CD4-positive, alpha-beta T cell treated with Interferon gamma for 1 hour (primary cell): Measurements from ENCODE around the gene MARVELD3.
"Not testable (repeated sequence)": the region's sequence is repeated elsewhere in the genome, so short reads cannot be mapped to it uniquely, and the experiment has no call there.

ENCODE experiments used
- DNase-seq: peaks from one replicate; pipeline ENCODE4 v3.0.0-alpha.2; 2020

MARVELD3 gene, protein sequence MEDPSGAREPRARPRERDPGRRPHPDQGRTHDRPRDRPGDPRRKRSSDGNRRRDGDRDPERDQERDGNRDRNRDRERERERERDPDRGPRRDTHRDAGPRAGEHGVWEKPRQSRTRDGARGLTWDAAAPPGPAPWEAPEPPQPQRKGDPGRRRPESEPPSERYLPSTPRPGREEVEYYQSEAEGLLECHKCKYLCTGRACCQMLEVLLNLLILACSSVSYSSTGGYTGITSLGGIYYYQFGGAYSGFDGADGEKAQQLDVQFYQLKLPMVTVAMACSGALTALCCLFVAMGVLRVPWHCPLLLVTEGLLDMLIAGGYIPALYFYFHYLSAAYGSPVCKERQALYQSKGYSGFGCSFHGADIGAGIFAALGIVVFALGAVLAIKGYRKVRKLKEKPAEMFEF

DNA sequence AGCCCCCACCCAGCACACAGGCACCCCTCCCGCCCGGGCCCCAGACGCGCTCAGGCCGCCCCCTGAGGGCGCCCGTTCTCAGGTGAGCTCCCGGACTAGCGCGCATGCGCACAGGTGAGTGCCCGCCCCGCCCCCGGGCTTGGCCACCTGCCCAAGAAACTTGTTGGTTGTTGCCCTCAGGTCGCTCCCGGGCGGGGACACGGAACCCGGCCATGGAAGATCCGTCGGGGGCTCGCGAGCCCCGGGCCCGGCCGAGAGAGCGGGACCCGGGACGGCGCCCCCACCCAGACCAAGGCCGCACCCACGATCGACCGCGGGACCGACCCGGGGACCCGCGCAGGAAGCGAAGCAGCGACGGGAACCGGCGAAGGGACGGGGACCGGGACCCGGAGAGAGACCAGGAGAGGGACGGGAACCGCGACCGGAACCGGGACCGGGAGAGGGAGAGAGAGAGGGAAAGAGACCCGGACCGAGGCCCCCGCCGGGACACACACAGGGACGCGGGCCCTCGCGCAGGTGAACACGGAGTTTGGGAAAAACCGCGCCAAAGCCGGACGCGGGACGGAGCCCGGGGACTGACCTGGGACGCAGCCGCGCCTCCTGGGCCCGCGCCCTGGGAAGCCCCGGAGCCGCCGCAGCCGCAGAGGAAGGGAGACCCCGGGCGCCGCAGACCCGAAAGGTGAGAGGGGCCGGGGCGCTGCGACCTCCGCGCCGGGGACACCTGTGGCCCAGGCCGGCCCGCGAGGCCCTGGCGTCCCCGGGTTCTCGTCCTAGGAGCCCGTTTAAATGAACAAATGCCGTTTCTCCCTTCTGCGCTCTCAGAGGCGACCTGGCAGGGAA lies at the start of gene MARVELD3:
Gene MARVELD3, plus strand, starts transcription at position 167 of the 840 bp plus-strand sequence. Its CDS starts 46 bp downstream, at position 213.
- DNase-seq = no peak

DNA sequence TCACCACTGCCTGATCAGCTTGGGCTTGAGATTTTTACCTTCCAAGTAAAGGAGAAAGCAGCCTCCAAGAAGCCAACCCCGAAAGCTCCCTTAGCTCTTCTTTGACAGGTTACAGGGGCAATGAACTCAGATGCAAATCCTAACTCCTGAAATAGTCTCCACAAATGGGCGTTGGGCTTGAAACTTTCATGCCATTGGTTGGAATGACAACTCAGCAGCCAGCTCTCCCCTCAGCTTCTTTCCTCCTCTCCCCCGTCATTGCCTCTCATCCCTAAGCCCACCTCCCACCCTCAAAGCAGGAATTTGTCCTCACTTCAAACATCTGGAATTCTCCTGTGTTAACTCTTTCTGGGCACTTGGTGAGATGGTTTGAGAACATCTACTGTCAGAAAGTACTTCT lies 49.0 kb upstream of the MARVELD3 start, which contains the start of gene TAT:
Gene TAT, minus strand, starts transcription at position 122 of the 400 bp plus-strand sequence. CDS start 677 bp downstream, outside the sequence.
- DNase-seq = no peak

DNA sequence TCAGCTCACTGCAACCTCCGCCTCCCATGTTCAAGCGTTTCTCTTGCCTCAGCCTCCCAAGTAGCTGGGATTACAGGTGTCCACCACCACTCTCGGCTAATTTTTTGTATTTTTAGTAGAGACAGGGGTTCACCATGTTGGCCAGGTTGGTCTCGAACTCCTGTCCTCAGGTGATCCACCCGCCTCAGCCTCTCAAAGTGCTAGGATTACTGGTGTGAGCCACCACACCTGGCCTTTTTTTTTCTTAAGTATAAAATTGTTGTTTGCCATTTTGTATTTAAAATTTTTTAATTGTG lies 43.5 kb upstream of the MARVELD3 start:
- not testable (repeated sequence) for DNase-seq

DNA sequence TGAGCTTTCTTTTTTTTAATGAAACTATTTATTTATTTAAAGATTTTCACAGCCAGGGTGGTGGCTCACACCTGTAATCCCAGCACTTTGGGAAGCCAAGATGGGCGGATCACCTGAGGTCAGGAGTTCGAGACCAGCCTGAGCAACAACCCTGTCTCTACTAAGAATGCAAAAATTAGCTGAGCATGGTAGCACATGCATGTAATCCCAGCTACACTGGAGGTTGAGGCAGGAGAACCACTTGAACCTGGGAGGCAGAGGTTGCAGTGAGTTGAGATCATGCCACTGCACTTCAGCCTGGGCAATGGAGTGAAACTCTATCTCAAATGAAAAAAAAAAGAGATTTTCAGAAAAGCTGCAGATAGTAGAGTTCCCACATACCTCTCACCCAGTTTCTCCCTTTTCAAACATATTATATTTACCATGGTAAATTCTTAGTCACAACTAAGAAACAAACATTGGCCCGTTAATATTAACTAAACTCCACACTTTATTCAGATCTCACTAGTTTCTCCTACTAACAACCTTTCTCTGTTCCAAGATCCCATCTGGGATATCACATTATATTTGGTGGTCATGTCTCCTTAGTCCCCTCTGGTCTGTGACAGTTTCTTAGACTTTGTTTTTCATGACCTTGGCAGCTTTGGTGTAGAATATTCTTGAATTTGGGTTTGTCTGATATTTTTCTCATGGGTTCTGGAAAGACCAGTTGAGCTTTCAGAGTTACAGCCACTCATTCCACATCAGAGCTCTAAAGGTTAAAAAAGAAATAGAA lies 41.3 kb upstream of the MARVELD3 start:
- no peak for DNase-seq

DNA sequence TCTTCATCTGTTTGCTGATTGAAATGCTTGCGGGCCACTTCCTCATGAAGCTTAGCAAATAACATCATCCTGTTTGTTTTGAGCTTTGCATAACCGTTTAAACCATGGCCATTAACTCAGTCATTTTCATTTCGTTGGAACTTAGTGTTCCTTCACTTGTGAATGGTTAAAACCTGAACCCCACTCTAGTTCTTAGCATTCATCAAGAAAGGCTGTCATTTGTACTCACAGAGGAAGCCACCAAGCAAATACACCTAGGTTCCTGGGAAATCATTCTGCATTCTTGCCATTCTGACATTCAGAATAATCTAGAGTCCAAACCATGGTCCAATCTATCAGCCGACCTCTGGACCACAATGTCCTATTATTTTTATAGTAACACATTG lies 40.7 kb upstream of the MARVELD3 start:
- no peak for DNase-seq

DNA sequence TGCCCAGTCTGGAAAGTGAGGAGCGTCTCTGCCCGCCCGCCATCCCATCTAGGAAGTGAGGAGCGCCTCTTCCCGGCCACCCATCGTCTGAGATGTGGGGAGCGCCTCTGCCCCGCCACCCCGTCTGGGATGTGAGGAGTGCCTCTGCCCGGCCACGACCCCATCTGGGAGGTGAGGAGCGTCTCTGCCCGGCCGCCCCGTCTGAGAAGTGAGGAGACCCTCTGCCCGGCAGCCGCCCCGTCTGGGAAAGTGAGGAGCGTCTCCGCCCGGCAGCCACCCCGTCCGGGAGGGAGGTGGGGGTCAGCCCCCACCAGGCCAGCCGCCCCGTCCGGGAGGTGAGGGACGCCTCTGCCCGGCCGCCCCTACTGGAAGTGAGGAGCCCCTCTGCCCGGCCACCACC lies 36.6 kb upstream of the MARVELD3 start:
- DNase-seq = not testable (repeated sequence)

DNA sequence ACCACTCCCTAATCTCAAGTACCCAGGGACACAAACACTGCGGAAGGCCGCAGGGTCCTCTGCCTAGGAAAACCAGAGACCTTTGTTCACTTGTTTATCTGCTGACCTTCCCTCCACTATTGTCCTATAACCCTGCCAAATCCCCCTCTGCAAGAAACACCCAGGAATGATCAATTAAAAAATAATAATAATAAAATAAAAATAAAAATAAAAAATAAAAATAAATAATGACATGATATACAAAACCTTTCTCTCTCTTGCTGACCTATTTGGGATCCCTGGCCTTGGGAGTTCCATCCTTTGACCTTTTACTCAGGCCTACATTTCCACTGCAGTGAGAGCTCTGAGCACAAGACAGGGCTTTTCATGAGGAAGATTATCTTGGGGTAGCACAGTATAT lies 35.9 kb upstream of the MARVELD3 start:
- DNase-seq = not testable (repeated sequence)

DNA sequence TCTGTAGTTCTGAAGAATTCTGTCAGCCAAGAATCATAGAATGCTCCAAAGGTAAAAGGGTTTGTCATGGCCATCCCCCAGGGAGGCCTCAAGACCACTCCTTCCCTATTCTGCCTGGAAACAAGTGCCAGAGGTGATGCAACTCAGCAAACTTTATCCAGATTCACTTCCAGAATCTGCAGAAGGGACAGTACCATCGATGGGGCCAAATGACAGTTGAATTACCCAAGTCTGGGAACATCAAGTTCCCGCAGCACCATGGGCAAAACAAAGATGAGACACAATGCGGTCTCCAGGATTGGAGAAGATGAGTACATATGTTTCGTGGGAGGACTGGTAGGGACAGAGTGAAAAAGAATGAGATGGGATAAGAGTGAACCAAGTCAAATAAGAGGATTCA lies 35.4 kb upstream of the MARVELD3 start:
- no peak for DNase-seq

DNA sequence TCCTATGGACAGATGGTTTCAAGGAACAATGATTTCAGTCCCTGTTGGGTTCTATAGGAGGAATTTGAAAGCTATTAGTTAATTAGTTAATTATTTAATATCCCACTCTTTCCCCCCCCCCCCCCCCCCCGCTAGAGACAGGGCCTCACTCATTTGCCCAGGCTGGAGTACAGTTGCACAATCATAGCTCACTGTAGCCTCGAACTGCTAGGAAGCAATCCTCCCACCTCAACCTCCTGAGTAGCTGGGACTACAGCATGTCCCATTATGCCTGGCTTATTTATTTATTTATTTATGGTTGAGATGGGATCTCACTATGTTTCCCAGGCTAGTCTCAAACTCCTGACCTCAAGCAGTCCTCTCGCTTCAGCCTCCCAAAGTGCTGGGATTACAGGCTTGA lies 34.1 kb upstream of the MARVELD3 start:
- no peak for DNase-seq

DNA sequence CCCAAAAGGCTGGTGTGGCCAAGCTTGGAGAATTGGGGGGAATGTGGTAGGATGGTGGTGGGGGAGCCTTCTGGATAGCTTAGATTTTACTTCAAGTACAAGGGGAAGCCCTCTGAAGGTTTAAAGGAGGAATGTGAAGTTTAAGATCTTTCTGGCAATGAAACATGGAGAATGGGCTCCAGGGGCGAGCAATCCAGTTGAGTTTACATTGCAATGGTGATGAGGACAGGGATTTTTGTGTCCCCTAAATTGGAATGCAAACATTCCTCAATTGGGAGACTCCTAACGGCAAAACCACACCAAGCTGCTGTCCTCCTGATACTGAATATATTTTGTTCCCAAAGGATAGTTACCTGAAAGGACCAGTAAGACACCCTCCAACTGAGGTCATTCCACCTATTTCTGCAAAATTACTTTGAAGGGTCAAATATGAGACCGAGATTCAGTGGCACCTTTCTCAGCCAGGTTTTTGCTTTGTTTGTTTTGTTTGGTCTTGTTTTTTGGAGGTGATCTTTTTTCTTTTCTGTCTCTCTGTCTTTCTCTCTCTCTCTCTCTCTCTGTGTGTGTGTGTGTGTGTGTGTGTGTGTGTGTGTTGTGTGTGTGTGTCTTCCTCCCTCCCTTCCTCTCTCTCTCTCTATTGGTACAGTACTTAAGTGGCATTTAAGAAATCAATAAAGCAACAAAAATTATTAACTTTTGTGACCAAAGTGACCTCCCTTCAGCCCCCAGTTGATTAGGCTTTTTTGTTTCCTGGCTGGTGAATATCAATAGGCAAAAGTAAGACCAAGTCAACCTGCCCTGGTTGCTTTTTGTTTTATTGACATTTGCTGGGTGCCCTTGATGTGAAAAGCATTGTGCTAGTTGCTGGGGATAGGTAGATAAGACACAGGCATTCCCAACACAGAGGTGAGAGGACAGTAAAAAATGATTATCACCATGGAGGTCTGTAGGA lies 32.7 kb upstream of the MARVELD3 start:
- no peak for DNase-seq

DNA sequence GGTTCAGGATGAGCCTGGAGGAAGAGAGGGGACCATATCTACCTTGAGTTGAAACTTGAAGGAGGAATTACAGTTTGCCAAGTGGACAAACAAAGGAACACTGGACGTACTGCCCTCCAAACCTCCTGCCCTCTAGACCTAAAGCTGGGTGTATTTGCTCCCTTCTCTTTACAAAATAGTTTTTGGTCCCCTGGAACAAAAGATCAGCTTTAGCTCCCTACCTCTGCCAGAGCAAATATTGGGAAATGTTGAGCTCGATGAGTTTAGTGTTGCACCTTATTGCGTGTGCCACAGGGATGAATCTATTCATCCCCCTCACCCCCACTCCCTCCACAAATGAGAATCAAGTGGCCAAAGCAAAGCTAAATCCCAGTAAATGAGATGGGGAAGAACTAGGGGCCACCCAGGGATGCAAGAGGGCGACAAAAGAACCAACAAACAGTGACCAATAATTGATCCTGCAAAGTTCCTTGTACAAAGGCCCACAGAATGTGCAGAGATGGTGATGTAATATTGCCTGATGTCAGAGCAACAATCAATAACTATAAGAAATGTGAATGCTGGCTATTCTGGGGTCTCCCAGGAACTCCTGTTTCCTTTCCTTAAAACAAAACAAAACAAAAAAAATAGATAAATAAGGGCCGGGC lies 31.9 kb upstream of the MARVELD3 start:
- DNase-seq = no peak

DNA sequence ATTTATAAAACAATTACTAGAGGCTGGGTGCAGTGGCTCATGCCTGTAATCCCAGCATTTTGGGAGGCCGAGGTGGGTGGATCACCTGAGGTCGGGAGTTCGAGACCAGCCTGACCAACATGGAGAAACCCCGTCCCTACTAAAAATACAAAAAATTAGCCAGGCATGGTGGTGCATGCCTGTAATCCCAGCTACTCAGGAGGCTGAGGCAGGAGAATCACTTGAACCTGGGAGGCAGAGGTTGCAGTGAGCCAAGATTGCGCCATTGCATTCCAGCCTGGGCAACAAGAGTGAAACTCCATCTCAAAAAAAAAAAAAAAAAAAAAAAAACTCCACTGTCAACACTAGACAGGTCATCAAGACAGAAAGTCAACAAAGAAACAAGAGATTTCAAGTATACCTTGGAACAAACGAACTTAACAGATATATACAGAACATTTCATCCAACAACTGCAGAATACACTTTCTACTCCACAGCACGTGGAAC lies 30.6 kb upstream of the MARVELD3 start:
- DNase-seq = not testable (repeated sequence)

DNA sequence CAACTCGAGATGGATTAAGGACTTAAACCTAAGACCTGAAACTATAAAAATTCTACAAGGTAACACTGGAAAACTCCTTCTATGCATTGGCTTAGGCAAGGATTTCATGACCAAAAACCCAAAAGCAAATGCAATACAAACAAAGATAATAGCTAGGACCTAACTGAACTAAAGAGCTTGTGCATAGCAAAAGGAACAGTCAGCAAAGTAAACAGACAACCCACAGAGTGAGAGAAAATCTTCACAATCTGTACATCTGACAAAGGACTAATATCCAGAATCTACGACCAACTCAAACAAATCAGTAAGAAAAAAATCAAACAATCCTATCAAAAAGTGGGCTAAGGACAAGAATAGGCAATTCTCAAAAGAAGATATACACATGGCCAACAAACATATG lies 27.6 kb upstream of the MARVELD3 start:
- not testable (repeated sequence) for DNase-seq

DNA sequence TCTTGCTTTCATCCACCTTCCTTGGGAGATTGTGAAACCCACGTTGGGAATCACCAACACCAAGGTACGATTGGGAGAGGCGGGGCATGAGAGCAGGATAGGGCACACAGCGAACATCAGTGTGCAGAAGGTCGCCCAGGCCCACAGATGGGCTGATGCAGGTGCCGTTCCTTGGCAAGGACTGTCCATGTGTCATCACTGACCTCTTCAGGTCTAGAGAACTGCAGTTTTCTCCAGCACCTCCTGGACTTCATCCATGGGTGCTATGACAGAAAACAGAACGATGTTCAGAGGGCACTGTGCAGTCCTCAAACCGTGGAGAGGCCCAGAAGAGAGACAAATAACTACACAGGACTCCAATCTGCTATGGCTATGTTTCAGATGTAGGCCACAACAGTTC lies 25.2 kb upstream of the MARVELD3 start:
- DNase-seq = no peak

DNA sequence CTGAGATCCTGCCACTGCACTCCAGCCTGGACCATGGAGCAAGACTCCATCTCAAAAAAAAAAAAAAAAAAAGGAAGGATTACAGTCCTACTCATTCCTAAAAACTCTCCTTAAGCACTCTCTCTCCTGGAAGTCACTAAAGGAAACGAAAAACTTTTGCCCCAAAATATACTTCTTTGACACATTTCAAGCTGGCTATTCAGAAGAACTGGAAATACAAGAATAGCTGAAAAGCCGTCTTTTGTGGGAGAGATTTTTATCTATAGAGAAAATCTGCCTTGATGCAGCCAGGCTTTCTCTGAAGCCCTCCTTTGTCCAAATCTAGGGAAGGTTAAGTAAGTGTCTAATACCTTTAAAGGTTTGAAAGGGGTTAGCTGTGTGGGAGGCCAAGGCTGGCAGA lies 16.9 kb upstream of the MARVELD3 start:
- DNase-seq = no peak

DNA sequence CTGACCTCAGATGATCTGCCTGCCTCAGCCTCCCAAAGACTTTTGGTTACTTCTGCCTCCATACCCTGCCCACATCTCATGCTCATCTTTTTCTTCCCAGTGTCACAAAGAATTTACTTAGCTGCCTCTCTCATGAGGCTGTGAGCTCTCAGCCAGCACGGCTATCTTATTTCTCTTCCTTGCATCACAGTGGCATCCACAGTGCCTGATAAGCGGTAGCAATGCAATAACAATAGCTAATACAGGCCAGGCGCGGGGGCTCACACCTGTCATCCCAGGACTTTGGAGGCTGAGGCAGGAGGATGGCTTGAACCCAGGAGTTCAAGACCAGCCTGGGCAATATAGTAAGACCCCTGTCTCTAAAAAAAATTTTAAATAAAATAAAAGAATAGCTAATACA lies 15.5 kb upstream of the MARVELD3 start:
- no peak for DNase-seq

DNA sequence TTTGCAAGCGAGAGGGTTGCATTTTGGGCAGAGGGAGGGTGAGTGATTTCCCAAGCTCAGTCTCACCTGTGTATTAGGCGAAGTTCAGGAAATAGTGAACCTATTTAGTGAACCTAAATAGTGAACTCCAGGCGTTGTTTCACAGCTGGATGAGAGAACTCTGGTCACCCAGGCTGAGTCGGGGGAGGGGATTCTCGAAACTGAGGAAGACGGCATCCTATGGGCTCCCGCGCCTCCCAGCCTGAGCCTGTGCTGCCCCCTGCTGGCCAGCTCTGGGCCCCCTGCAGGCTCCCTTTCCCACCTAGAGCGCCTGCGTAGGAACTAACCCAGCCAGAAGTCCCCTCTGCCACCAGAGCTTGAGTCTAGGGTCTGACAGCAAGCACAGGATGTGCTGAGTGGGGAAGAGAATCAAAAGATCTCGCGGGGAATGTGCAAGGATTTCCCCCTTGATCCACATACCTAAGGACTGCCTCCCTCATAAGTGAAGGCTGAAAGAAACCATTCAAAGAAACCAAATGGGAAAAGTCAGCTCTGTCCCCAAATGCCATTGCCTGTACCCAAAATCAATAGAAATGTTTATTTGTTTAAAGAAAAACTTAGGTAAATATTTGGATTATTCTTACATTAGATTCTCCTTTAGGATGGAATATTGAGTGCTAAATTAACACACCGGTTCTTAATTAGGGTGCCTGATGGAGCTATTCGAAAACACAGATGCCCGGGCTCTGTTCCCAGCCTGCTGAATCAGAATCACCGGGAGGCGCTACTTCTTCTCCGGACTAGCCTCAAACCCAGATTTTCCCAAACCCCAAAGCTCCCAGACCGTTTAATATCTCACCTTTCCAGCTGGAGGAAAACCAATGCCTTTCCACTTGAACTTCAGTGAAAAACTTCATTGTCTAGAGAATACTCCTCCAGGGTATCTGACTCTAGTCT lies 14.8 kb upstream of the MARVELD3 start:
- peak; percentile 65 for DNase-seq

DNA sequence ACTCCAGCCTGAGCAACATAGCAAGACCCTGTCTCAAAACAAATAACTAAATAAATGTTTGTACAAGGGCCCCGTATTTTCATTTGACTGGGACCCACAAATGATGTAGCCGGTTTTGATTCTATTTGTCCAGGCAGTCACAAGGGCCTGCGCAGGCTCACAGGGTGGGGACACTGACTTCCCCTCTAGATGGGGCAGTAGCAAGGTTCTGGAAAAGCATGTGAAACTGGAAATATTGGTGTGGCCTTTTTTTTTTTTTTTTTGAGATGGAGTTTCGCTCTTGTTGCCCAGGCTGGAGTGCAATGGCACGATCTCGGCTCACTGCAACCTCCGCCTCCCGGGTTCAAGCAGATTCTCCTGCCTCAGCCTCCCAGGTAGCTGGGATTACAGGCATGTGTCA lies 11.0 kb upstream of the MARVELD3 start:
- DNase-seq = not testable (repeated sequence)

DNA sequence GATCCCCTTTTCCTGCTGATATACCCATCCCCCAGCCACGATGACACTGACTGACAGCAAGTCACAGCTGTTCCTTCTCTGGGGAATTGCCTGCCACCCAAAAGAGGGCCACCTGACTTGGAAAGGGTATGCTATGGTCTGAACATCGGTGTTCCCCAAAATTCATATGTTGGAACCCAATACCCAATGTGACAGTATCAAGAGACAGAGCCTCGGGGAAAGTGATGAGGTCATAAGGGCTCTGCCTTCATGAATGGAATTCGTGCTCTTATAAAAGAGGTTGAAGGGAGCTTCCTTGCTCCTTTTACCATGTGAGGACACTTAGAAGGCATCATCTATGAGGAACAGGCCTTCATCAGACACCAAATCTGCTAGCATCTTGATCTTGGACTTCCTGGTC lies 7.6 kb upstream of the MARVELD3 start:
- DNase-seq = no peak

DNA sequence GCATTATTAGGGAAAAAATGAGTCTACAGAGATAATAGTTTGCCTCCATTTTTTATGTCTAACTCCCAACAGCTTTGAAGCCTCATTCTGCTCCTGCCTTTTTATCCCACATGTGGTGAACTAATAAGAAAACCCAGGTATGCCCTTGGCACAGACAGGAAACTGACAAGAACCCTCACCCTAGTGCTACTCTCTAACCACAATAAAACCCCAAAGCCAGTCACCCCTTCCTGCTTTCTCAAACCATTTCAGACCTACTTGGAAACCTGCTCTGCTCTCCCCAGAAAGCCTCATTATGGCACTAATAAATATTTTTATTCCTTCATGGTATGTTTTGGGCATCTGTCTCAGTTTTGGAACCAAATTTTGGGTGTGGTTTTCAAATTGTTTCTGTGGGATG lies 3.9 kb upstream of the MARVELD3 start:
- DNase-seq = no peak
